Liver (tissue), 9 donors: ENCODE measurements around the gene FAM3A. TPM values are rescaled to one million over a fixed set of nuclear protein-coding genes. Genes with fewer than 3 reads are reported as not detected.

ENCODE experiments used
- DNase-seq: peaks from one replicate; pipeline ENCODE4 v3.0.0-alpha.2; 2017; ENCODE audit warnings: low spot score
- H3K27ac ChIP-seq, 2 donors: one replicate each; pipeline ENCODE4 v1.7.0; 2013; ENCODE audit warnings: inconsistent platforms in 2 of 2, low read length in 2 of 2, control low read depth in 1 of 2, low read depth in 1 of 2, mild to moderate bottlenecking in 1 of 2
- H3K27me3 ChIP-seq, 4 donors: one replicate each; pipeline versions ENCODE4 v1.6.1 to v1.7.0; 2013; ENCODE audit warnings: low read length in 3 of 4, inconsistent platforms in 1 of 4, mild to moderate bottlenecking in 1 of 4, moderate library complexity in 1 of 4; ENCODE audit not compliant: control insufficient read depth in 4 of 4, insufficient read depth in 4 of 4
- H3K36me3 ChIP-seq, 4 donors: one replicate each; pipeline versions ENCODE4 v1.6.1 to v1.7.0; 2013; ENCODE audit warnings: low read length in 3 of 4, mild to moderate bottlenecking in 3 of 4, low read depth in 1 of 4, moderate library complexity in 1 of 4; ENCODE audit not compliant: control insufficient read depth in 4 of 4, insufficient read depth in 3 of 4
- H3K4me1 ChIP-seq, 4 donors: one replicate each; pipeline versions ENCODE4 v1.6.1 to v1.7.0; 2013; ENCODE audit warnings: low read length in 3 of 4, mild to moderate bottlenecking in 3 of 4, moderate library complexity in 1 of 4; ENCODE audit not compliant: control insufficient read depth in 4 of 4, insufficient read depth in 4 of 4
- H3K4me3 ChIP-seq, 3 donors: one replicate each; pipeline versions ENCODE4 v1.6.1 to v1.7.0; 2013; ENCODE audit warnings: low read length in 3 of 3, control low read depth in 1 of 3, low read depth in 1 of 3, mild to moderate bottlenecking in 1 of 3
- H3K9ac ChIP-seq, 2 donors: one replicate each; pipeline ENCODE4 v1.7.0; 2013; ENCODE audit warnings: low read length in 2 of 2, mild to moderate bottlenecking in 2 of 2, moderate library complexity in 2 of 2, control low read depth in 1 of 2, low read depth in 1 of 2
- H3K9me3 ChIP-seq, 4 donors: one replicate each; pipeline versions ENCODE4 v1.6.1 to v1.7.0; 2013; ENCODE audit warnings: low read length in 3 of 4; ENCODE audit not compliant: control insufficient read depth in 4 of 4
- EGR1 ChIP-seq, 2 donors: IDR thresholded peaks; 2 replicates each; pipeline ENCODE4 v1.6.1; 2016 to 2018; ENCODE audit warnings: antibody characterized with exemption in 2 of 2, low read depth in 2 of 2
- FOXA1 ChIP-seq: IDR thresholded peaks from 2 replicates; pipeline ENCODE4 v1.6.1; 2016; ENCODE audit warnings: antibody characterized with exemption
- FOXA2 ChIP-seq: IDR thresholded peaks from 2 replicates; pipeline ENCODE4 v1.6.1; 2016; ENCODE audit warnings: antibody characterized with exemption
- GABPA ChIP-seq, 2 donors: IDR thresholded peaks in 1 of 2; conservative IDR thresholded peaks in 1 of 2; 2 replicates each; pipeline ENCODE4 v1.6.1; 2016; ENCODE audit warnings: antibody characterized with exemption in 2 of 2, mild to moderate bottlenecking in 1 of 2, moderate library complexity in 1 of 2
- HNF4A ChIP-seq, 2 donors: conservative IDR thresholded peaks; 2 replicates each; pipeline ENCODE4 v1.6.1; 2016; ENCODE audit warnings: antibody characterized with exemption in 2 of 2, mild to moderate bottlenecking in 2 of 2
- HNF4G ChIP-seq: IDR thresholded peaks from 2 replicates; pipeline ENCODE4 v1.6.1; 2016; ENCODE audit warnings: antibody characterized with exemption
- JUND ChIP-seq, 2 donors: IDR thresholded peaks; 2 replicates each; pipeline ENCODE4 v1.6.1; 2016; ENCODE audit warnings: antibody characterized with exemption in 2 of 2
- NR2F2 ChIP-seq: IDR thresholded peaks from 2 replicates; pipeline ENCODE4 v1.6.1; 2016; ENCODE audit warnings: antibody characterized with exemption
- RAD21 ChIP-seq, 2 donors: IDR thresholded peaks; 2 replicates each; pipeline ENCODE4 v1.6.1; 2016; ENCODE audit warnings: antibody characterized with exemption in 2 of 2, mild to moderate bottlenecking in 2 of 2
- RXRA ChIP-seq, 2 donors: IDR thresholded peaks; 2 replicates each; pipeline ENCODE4 v1.6.1; 2017 to 2018; ENCODE audit warnings: antibody characterized with exemption in 2 of 2, mild to moderate bottlenecking in 1 of 2
- SP1 ChIP-seq: IDR thresholded peaks from 2 replicates; pipeline ENCODE4 v1.6.1; 2018; ENCODE audit warnings: antibody characterized with exemption, mild to moderate bottlenecking
- TAF1 ChIP-seq: conservative IDR thresholded peaks from 2 replicates; pipeline ENCODE4 v1.6.1; 2016; ENCODE audit warnings: antibody characterized with exemption, mild to moderate bottlenecking
- YY1 ChIP-seq: IDR thresholded peaks from 2 replicates; pipeline ENCODE4 v1.6.1; 2016; ENCODE audit warnings: antibody characterized with exemption, mild to moderate bottlenecking
- WGBS: extraction: QIAGEN DNeasy Blood & Tissue Kit; methylation state at CpG from one replicate; pipeline ENCODE4 v1.1.7; 2013; 5-methylcytosine and 5-hydroxymethylcytosine counted together
- polyA plus RNA-seq, 2 donors: library from polyadenylated mRNA; stranded (reverse) in 1 of 2; unstranded in 1 of 2; fragments of 200-250 nt in 1 of 2; fragments of >200 nt in 1 of 2; fragmentation: Nextera tagmentation in 1 of 2; extraction: Ambion mirVana in 1 of 2; gene quantifications; one replicate each; pipeline versions ENCODE4 v1.2.1 to v1.2.3, GENCODE V29; 2013 to 2015
- total RNA-seq, 2 donors: library from RNA; depleted of rRNA; stranded (reverse); fragments of >200 nt; gene quantifications; one replicate each; pipeline ENCODE4 v1.2.3, GENCODE V29; 2014
- TF ChIP-seq, protein P1 (sequence below): fragments of 150-350 bp; IDR thresholded peaks from 2 replicates; pipeline ENCODE4 v1.5.1; 2017; ENCODE audit warnings: improper control_type of control experiment, low read depth, low read length; ENCODE audit not compliant: missing input control
- TF ChIP-seq, protein P2 (sequence below): IDR thresholded peaks from 2 replicates; pipeline ENCODE4 v1.6.1; 2016; ENCODE audit warnings: antibody characterized with exemption
- TF ChIP-seq, protein P3 (sequence below): IDR thresholded peaks from 2 replicates; pipeline ENCODE4 v1.6.1; 2016; ENCODE audit warnings: antibody characterized with exemption, mild to moderate bottlenecking
- TF ChIP-seq, protein P4 (sequence below): IDR thresholded peaks from 2 replicates; pipeline ENCODE4 v1.6.1; 2016; ENCODE audit warnings: antibody characterized with exemption
- TF ChIP-seq, protein P5 (sequence below): IDR thresholded peaks from 2 replicates; pipeline ENCODE4 v1.6.1; 2016; ENCODE audit warnings: antibody characterized with exemption
- donor health status: healthy.
- donor health status: healthy.
- donor health status: healthy.
- donor health status: healthy.
- donor health status: healthy.

Gene FAM3A
- total and polyA plus RNA-seq, 4 donors: 11.6 to 36.3 (median 34.2) TPM

DNA sequence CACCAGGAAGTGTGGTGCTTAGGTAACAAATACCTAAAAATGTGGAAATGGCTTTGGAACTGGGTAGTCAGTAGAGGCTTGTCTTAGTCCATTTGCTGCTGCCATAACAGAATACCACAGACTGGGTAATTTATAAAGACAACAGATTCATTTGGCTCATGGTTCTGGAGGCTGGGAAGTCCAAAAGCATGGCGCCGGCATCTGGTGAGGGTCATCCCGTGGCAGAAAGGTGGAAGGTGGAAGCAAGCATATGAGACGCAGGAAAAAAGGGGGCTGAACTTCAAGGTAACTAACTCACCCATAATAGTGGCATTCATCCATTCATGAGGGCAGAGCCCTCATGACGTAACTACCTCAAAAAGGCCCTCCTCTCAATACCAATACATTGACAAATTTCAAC, 6.6 kb downstream of the FAM3A start:
- H3K27me3 ChIP-seq: no peaks in the 10 kb centered on the region
- no peak for DNase-seq
- over 99% methylated on average over 5 of the region's 5 CpGs for WGBS
- no peak overlapping the region for H3K9ac ChIP-seq
- peaks cover 4 to 26% (median 5%) of the 10 kb centered on the region in 4 donors for H3K36me3 ChIP-seq
- TF ChIP-seq, protein P1, sequence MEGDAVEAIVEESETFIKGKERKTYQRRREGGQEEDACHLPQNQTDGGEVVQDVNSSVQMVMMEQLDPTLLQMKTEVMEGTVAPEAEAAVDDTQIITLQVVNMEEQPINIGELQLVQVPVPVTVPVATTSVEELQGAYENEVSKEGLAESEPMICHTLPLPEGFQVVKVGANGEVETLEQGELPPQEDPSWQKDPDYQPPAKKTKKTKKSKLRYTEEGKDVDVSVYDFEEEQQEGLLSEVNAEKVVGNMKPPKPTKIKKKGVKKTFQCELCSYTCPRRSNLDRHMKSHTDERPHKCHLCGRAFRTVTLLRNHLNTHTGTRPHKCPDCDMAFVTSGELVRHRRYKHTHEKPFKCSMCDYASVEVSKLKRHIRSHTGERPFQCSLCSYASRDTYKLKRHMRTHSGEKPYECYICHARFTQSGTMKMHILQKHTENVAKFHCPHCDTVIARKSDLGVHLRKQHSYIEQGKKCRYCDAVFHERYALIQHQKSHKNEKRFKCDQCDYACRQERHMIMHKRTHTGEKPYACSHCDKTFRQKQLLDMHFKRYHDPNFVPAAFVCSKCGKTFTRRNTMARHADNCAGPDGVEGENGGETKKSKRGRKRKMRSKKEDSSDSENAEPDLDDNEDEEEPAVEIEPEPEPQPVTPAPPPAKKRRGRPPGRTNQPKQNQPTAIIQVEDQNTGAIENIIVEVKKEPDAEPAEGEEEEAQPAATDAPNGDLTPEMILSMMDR: no peak
- TF ChIP-seq RAD21 (IDR thresholded peaks at IDR 0.05) (no peak), HNF4A (conservative IDR thresholded peaks at IDR 0.05) (no peak), FOXA1 (no peak), NR2F2 (no peak), JUND (IDR thresholded peaks at IDR 0.05) (no peak), YY1 (no peak), RXRA (IDR thresholded peaks at IDR 0.05) (no peak), HNF4G (no peak), TAF1 (no peak), EGR1 (IDR thresholded peaks at IDR 0.05; ENCODE audit: low read depth in 2 of 2) (no peak), FOXA2 (no peak), SP1 (no peak), GABPA (IDR thresholded peaks at IDR 0.05 in 1 of 2, conservative IDR thresholded peaks at IDR 0.05 in 1 of 2) (no peak)
- TF ChIP-seq, protein P2, sequence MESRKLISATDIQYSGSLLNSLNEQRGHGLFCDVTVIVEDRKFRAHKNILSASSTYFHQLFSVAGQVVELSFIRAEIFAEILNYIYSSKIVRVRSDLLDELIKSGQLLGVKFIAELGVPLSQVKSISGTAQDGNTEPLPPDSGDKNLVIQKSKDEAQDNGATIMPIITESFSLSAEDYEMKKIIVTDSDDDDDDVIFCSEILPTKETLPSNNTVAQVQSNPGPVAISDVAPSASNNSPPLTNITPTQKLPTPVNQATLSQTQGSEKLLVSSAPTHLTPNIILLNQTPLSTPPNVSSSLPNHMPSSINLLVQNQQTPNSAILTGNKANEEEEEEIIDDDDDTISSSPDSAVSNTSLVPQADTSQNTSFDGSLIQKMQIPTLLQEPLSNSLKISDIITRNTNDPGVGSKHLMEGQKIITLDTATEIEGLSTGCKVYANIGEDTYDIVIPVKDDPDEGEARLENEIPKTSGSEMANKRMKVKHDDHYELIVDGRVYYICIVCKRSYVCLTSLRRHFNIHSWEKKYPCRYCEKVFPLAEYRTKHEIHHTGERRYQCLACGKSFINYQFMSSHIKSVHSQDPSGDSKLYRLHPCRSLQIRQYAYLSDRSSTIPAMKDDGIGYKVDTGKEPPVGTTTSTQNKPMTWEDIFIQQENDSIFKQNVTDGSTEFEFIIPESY: no peak
- TF ChIP-seq, protein P3, sequence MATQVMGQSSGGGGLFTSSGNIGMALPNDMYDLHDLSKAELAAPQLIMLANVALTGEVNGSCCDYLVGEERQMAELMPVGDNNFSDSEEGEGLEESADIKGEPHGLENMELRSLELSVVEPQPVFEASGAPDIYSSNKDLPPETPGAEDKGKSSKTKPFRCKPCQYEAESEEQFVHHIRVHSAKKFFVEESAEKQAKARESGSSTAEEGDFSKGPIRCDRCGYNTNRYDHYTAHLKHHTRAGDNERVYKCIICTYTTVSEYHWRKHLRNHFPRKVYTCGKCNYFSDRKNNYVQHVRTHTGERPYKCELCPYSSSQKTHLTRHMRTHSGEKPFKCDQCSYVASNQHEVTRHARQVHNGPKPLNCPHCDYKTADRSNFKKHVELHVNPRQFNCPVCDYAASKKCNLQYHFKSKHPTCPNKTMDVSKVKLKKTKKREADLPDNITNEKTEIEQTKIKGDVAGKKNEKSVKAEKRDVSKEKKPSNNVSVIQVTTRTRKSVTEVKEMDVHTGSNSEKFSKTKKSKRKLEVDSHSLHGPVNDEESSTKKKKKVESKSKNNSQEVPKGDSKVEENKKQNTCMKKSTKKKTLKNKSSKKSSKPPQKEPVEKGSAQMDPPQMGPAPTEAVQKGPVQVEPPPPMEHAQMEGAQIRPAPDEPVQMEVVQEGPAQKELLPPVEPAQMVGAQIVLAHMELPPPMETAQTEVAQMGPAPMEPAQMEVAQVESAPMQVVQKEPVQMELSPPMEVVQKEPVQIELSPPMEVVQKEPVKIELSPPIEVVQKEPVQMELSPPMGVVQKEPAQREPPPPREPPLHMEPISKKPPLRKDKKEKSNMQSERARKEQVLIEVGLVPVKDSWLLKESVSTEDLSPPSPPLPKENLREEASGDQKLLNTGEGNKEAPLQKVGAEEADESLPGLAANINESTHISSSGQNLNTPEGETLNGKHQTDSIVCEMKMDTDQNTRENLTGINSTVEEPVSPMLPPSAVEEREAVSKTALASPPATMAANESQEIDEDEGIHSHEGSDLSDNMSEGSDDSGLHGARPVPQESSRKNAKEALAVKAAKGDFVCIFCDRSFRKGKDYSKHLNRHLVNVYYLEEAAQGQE: no peak
- TF ChIP-seq, protein P4, sequence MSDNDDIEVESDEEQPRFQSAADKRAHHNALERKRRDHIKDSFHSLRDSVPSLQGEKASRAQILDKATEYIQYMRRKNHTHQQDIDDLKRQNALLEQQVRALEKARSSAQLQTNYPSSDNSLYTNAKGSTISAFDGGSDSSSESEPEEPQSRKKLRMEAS: no peak
- TF ChIP-seq, protein P5, sequence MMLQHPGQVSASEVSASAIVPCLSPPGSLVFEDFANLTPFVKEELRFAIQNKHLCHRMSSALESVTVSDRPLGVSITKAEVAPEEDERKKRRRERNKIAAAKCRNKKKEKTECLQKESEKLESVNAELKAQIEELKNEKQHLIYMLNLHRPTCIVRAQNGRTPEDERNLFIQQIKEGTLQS: no peak
- peaks cover 3 to 12% (median 5%) of the 10 kb centered on the region in 4 donors for H3K4me1 ChIP-seq
- no peak overlapping the region for H3K27ac ChIP-seq
- peaks cover 0 to 3% (median 0%) of the 10 kb centered on the region in 4 donors for H3K9me3 ChIP-seq
- no peak overlapping the region for H3K4me3 ChIP-seq
